HG02623 (cell line): ENCODE results near the gene GINM1.

Experiments used
- ATAC-seq: cut with Tn5 transposase; IDR thresholded peaks from one replicate; pipeline ENCODE4 v1.9.1; 2021; ENCODE audit warnings: moderate library complexity; ENCODE audit not compliant: unreplicated experiment

The GINM1 gene, protein sequence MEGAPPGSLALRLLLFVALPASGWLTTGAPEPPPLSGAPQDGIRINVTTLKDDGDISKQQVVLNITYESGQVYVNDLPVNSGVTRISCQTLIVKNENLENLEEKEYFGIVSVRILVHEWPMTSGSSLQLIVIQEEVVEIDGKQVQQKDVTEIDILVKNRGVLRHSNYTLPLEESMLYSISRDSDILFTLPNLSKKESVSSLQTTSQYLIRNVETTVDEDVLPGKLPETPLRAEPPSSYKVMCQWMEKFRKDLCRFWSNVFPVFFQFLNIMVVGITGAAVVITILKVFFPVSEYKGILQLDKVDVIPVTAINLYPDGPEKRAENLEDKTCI

DNA sequence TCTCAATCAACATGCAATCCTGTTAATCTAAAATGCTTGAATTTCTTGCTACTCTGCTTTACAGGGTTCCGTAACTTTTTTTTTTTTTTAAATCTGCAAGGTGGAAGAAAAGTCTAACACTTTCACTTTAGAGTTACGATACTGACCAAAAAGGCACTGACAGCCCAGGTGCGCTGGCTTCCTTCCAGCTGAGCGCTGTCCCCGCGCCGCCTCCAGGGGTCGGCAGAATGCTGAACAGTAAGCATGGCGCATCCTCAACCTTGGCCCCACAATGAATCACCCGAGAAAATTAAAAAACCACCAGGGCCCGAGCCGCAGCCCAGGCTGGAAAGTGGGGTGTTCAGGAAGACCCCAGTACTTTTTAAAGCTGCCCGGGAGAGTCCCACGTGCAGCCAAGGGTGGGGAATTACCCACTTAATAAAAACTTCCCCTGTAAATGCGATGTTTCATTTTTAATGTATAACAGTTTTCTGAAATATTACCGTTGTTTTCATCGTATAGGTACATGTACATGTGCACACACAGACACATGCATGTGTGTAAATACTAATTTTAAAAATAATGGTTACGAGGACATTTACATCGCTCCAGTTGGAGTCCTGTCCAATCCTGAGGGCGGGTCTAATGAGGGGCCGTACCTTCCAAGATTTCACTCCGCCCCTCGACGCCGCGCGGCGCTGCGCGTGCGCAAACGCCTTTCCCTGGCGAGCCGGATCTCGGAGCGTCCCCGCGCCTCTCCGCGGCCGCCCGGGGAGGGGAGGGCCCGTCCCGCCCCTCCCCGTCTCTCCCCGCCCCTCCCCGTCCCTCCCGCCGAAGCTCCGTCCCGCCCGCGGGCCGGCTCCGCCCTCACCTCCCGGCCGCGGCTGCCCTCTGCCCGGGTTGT, at the start of gene GINM1:
Gene GINM1, plus strand, starts transcription at position 849 of the 883 bp plus-strand sequence. CDS start 40 bp downstream, outside the sequence.
- peak; percentile 75 for ATAC-seq

DNA sequence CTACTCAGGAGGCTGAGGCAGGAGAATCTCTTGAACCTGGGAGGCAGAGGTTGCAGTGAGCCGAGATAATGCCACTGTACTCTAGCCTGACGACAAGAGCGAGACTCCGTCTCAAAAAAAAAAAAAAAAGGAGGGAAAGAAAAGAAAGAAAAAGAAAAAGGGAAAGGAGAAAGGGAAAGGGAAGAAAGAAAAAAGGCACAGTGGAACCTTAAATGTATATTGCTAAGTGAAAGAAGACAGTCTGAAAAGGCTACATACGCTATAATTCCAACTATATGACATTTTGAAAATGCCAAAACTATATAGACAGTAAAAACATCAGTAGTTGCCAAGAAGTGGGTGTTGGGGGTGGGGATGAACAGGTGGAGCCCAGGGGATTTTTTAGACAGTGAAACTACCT, 36.5 kb upstream of the GINM1 start:
- ATAC-seq, result no peak

DNA sequence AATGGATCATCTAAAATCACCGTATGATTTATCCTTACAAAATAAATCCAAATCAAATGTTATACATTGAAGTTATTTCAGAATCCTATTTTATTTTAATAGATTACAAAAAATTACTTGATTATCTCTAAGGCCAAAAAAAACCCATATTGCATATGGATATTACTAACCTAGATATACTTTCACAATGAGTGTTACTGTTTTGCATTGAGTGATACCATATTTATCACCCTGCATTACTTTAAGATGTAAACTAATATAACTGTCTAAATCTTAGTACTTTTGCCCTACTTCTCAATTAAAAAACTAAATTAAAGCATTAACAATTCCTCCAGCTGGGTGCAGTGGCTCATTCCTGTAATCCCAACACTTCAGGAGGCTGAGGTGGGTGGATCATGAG, 31.4 kb upstream of the GINM1 start:
- ATAC-seq, result no peak

DNA sequence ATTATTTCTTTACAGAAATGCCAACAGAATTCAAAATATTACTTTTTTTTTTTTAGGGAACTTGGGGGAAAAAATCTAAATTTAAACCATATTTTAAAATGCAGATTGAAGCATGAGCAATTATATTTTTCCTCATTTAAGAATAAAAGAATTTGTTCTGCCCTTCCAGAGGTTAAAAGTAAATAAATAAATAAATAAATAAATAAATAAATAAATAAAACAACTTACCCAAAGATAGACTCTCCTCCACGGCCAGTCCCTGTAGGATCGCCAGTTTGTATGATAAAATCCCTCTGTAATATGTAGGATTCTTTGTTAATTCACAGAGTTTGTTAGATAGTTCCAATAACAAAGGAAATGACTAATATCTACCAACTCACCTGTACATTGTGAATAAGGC, 25.0 kb upstream of the GINM1 start:
- ATAC-seq, result no peak

DNA sequence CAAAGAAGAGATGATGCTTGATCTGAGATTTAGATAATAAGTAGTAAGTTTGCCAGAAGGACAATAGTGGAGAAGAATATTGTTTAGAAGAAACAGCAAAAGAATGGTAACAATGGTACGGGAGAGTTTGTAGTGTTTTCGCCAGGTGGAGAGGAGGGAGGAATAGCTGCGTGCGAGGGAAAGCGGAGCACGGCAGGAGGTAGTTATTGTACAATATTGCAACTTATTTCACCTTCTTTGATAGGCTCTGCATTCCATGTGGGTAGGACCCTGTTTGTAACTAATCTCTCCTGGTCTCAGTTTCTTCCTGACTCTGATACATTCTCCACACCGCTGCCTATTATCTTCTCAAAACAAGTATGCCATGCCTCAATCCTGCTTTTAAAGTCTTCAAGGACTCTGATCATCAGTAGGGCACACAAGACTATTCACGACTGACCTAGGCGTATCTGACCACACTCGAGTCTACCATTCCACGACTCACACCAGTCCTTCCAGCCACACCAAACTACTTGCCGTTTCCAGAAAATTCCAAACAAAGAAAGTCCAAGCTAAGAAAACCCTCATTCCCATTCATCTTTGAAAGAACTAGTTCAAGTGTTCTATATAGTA, 21.4 kb upstream of the GINM1 start:
- no peak for ATAC-seq

DNA sequence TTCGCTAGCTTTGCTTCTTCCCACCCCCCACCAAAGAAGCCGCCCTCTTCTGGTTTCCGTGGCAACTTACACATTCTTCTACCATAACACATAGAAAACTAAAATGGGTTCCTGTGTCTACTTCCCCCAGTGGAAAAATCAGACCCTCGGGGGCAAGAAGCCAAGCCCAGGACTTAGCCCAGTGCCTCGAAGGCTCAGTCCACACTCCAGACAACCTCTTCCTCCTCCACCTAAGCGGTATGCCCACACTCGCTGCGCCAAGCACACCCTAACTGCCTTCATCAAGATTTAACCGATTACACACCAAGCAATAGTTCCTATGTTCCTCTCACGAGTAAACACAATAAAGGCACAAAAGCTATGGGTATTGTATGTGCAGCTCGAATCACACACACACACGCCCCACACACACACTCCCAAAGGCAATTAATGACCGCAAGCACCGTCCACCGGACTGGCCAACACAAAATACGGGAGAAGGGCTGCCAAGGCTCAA, 20.9 kb upstream of the GINM1 start:
- peak; percentile 2 for ATAC-seq

DNA sequence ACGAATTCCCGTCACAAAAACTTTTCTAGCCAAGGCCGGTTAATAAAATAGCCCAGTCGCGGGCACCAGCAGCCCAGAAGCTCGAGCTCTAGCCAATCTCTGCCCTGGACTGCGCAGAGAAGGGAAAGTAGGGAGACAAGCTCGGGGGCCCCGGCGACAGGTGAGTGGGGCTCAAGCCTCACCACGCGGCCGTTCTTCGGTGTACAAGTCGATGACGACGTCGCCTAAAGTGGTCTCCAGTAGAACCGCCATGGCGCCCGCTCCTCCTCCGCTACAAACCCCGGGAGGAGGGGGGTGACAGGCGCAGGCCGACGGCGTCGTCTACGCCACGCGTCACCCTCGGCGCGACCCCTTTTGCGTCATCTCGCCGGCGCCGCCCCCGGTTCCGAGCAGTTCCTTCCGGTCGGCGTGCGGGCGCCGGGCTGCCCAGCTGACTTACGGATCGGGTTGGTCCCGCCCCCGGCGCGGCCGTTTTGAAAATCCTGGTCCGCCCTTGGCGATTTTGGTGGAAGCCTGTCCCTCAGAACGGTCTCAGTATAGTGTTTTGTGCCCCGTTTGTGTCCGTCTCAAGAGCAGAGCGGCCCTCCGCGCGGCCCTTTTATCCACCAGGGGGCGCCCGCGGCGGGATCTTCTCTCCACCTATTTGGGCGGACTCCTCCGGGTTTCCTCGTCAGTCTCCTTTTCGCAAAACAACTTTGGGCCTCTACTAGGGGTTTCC, 20.3 kb upstream of the GINM1 start, which contains the start of gene PPIL4:
Gene PPIL4, minus strand, starts transcription at position 290 of the 718 bp plus-strand sequence. Its CDS starts 38 bp downstream, at position 252.
- ATAC-seq, result peak; percentile 93

DNA sequence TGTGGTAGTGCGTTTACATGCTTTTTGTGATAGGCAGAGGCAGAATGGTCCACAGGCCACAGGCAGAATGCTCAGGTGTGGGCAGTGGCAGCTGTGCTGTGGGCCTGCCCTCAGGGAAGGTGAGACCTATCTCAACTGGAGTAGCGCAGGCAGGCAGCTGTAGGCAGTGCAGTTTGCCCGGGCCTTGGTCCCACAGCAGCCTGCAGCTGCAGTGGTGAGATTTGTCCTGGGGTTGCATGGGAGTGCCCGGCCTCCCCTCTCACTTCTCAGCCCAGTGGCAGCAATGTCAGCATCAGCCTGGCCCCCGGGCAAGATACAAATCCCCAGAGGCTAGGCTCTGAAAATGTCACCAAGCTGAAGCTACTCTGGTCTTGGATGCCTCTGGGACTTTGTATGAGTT, 14.3 kb upstream of the GINM1 start:
- no peak for ATAC-seq

DNA sequence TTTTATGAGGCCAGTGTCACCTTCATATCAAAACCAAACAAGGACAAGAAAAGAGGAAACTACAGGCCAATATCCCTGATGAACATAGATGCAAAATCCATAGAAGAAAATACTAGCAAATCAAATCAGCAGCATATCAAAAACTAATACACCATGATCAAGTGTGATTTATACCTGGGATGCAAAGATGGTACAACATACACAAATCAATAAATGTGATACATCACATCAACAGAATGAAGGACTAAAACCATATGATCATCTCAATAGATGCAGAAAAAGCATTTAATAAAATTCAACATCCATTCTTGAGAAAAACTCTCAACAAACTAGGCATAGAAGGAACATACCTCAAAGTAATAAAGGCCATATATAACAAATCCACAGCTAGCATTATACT, 8.1 kb upstream of the GINM1 start:
- no peak for ATAC-seq

DNA sequence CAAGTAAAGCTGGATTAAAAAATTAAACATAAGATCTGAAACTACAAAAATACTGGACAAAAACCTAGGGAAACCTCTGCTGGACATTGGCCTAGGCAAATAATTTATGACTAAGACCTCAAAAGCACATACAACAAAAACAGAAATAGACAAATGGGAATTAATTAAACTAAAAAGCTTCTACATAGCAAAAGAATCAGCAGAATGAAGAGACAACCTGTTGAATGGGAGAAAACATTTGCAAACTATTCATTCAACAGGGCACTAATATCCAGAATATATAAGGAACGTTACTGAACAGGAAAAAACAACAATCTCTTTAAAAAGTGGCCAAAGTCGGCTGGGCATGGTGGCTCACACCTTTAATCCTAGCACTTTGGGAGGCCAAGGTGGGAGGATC, 6.8 kb upstream of the GINM1 start:
- no peak for ATAC-seq

DNA sequence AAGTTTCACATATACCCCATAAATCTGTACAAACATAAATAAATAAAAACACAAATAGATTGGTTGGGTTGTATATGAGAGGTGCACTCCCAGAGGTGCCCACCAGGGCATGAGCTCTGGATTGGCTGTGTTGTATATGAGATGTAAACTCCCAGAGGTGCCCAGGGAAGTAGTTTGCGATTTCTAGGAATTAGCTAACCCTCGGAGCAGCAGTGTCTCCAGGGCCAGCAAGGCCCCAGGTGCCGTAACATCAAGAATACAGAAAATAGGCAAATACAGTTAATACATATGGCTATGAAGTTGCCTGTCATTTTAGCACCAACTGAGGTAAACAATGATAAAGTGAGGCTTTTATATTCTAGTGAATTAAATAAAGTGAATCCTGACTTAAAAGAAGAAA, 5.4 kb upstream of the GINM1 start:
- ATAC-seq, result peak; percentile 36

DNA sequence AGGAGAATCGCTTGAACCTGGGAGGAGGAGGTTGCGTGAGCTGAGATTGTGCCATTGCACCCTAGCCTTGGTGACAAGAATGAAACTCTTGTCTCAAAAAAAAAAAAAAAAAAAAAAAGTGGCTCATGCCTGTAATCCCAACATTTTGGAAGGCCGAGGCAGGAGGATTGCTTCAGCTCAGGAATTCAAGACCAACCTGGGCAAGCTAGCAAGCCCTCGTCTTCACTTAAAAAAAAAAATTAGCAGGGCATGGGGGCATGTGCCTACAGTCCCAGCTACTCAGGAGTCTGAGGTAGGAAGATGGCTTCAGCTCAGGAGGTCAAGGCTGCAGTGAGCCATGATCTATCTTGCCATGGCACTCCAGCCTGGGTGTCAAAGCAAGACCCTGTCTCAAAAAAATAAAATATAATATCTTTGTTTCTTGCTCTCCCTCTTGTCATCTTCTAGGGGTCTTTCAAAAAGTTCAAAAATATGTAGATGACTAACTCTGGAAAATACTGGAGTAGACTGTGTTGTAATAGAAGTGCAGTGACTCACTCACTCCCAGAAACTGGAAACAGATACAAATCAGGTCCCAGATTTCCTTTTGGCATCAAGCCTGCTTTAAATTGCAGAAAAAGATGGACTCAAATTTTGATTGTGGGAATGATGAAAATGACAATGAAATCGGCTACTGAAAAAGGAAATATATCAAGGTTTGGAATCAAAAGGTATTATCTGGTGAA, 2.8 kb upstream of the GINM1 start:
- no peak for ATAC-seq

DNA sequence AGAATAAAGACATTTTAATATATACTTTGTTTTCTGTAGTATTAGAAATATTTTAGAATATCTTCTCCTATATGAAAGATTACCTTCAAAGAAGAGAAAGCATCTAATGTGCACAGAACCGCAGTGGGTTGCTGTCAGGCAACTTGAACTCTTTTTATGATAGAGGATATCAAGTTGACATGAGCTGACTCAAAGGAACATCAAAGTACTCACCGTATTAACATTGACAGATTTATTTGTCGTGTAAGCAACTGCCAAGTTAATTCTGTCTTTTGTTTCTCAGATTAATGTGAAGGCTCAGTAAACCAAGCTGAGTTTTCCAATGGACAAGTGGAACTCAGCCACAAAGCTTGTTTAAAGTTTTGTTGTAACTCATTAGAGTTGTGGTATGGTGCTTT, 2.2 kb upstream of the GINM1 start:
- no peak for ATAC-seq

DNA sequence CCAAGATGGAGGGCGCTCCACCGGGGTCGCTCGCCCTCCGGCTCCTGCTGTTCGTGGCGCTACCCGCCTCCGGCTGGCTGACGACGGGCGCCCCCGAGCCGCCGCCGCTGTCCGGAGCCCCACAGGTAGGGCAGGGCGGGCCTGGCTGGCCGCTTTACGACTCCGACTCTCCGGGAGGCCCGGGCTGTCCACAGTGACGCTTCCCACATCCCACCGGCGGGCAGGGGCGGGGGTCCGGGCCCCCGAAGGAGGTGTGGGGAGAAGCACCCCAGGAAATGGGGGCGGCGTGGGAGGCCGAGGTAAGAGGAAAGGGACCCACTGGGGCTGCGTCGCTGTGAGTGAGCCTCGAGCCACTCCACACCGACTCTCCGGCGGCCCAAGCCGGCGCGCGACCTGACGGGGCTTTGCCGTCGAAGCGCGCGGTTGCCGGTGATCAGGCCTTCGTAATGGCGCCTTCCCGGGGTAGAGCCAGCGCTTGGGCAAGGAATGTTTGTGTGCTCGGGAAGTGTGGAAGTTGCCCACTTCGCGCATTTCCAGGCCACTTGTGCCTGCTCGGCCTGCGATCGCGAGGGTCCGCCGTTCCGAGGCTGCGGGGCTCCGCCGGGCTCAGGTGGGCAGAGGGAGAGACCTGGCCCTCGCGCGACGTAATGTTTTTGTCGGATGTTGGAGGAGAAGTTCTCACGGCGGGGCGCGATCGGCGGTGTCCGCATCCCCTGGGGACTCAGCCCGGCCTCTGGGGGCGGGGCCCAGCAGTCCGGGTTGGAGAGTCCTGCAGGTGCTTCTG, 427 bp downstream of the GINM1 start:
- ATAC-seq, result no peak

DNA sequence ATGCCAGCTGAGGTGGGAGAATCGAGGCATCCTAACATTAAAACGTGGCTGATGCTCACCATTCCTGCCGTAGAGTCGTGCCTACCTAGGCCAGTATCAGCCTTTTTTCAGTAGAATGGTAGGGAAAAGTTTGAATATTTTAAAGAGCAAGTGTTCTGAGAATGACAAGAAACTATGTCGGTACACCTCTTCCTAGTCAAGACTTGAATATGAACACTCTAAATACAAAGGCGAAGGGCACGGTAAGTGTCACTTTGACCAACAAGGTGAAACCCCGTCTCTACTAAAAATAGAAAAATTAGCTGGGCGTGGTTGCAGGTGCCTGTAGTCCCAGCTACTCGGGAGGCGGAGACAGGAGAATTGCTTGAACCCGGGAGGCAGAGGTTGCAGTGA, 1.0 kb downstream of the GINM1 start:
- no peak for ATAC-seq

DNA sequence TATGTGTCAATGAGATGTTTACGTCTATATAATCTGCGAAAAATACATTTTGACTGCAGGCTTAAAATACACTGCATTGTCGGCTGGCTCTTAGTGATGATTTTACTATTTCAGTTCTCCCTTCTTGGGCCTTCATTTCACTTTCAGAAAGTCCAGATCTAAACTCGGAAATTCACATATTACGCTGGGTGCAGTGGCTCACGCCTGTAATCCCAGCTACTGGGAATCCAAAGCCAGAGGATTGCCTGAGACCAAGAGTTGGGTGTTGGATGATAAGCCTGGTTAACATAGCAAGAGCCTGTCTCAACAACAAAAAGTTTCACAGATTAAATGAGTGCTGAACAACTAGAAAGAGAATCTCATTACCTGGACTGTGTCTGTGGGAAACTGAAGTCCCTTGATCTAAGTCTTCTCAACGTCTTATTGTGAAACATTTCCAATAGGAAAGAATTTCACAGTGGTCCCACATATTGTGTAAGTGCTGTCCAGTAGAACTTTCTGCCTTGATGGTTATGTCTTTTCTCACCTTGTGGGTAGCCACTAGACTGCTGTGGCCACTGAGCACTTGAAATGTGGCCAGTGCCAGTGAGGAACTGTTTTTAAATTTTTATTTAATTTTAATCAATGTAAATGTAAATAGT, 1.9 kb downstream of the GINM1 start:
- no peak for ATAC-seq

DNA sequence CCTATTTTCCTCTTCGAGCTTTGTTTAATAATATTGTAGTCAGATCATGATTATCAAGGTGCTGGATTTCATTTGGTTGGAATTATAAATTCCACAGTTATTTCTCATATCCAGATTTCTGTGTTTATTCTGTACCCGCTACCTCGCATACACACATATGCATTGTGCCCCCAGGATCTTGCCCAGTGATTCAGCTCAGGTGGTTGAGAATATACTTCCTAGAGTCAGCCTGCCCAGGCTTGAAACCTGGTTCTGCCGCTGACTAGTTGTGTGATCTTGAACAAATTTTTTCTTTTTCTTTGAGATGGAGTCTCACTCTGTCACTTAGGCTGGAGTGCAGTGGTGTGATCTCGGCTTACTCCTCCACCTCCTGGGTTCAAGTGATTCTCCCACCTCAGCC, 14.7 kb downstream of the GINM1 start:
- ATAC-seq, result no peak

DNA sequence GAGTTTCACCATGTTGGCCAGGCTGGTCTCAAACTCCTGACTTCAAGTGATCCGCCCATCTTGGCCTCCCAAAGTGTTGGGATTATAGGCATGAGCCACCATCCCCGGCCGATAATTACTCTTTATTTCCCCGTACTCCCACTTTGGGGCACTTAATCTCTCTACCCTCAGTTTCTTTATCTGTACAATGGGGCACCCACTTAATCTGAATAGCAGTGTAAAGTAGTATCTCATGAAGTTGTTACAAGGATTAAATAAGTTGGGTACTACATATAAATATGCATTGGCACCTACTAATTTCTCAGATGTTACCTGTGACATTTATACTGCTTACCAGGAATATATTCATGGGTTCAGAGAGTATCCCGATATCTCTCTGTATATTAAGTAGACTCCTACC, 15.2 kb downstream of the GINM1 start:
- no peak for ATAC-seq

DNA sequence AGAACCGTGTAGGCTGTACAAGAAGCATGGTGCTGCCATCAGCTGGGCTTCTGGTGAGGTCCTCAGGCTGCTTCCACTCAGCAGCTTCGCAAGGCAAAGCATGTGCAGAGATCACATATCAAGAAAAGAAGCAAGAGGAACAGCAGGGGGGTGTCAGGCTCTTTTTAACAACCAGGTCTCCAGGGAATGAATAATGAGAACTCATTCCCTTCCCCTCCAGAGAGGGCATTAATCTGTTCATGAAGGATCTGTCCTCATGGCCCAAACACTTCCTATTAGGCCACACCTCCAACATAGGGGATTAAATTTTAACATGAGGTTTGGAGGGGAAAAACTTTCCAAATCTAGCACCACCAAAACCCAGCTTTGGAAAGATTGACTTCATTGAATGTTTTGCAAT, 20.0 kb downstream of the GINM1 start:
- ATAC-seq, result no peak
